ENCODE data around the gene RAVER1.

DNA sequence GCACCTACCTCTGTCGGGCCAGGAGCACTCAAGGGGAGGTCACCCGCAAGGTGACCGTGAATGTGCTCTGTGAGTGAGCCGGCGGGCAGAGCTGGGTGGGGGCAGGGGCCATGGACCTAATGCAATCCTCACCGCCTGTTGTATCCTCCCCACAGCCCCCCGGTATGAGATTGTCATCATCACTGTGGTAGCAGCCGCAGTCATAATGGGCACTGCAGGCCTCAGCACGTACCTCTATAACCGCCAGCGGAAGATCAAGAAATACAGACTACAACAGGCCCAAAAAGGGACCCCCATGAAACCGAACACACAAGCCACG is 48.4 kb downstream of the RAVER1 start:
- TF ChIP-seq, protein P1, sequence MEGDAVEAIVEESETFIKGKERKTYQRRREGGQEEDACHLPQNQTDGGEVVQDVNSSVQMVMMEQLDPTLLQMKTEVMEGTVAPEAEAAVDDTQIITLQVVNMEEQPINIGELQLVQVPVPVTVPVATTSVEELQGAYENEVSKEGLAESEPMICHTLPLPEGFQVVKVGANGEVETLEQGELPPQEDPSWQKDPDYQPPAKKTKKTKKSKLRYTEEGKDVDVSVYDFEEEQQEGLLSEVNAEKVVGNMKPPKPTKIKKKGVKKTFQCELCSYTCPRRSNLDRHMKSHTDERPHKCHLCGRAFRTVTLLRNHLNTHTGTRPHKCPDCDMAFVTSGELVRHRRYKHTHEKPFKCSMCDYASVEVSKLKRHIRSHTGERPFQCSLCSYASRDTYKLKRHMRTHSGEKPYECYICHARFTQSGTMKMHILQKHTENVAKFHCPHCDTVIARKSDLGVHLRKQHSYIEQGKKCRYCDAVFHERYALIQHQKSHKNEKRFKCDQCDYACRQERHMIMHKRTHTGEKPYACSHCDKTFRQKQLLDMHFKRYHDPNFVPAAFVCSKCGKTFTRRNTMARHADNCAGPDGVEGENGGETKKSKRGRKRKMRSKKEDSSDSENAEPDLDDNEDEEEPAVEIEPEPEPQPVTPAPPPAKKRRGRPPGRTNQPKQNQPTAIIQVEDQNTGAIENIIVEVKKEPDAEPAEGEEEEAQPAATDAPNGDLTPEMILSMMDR (IDR thresholded peaks at IDR 0.05) = no peak
- TF ChIP-seq EP300 (IDR thresholded peaks at IDR 0.05) (no peak), POLR2A (IDR thresholded peaks at IDR 0.05) (no peak)

Measured in ovary (tissue), 3 donors.